PFSK-1 (cell line): ENCODE measurements around the gene ENPP5.

Experiments used
- FOXP2 ChIP-seq: optimal IDR thresholded peaks from 2 replicates; pipeline ENCODE3; 2011; ENCODE audit warnings: borderline replicate concordance, control low read depth, inconsistent platforms; ENCODE audit not compliant: insufficient read depth; ENCODE audit errors: extremely low read length, extremely low read depth
- POLR2AphosphoS5 ChIP-seq: IDR thresholded peaks from 2 replicates; pipeline ENCODE4 v1.6.1; 2012; ENCODE audit warnings: low read depth, mild to moderate bottlenecking, control low read depth, low read length, moderate library complexity
- REST ChIP-seq, 2 experiments: IDR thresholded peaks; 2 replicates each; pipeline versions ENCODE4 v1.6.1 to v1.8.0; 2011 to 2012; ENCODE audit warnings: low read depth in 2 of 2, low read length in 2 of 2, control low read depth in 1 of 2, inconsistent platforms in 1 of 2, mild to moderate bottlenecking in 1 of 2, moderate library complexity in 1 of 2; ENCODE audit not compliant: insufficient read depth in 1 of 2
- TAF1 ChIP-seq: IDR thresholded peaks from 2 replicates; pipeline ENCODE4 v1.6.1; 2012; ENCODE audit warnings: low read length, control low read depth, borderline replicate concordance; ENCODE audit not compliant: insufficient read depth

GRCh38 chr6:46136831-46137230, 33.9 kb downstream of the ENPP5 start:
- no peak for TF ChIP-seq POLR2AphosphoS5
- no peak for TF ChIP-seq TAF1
- no peak for TF ChIP-seq REST (IDR thresholded peaks at IDR 0.05; ENCODE audit: insufficient read depth in 1 of 2, low read depth in 2 of 2, low read length in 2 of 2)
- TF ChIP-seq FOXP2 = no peak
